HG03064 (cell line): ENCODE measurements around the gene TEX44.

Experiments used
- ATAC-seq: cut with Tn5 transposase; IDR thresholded peaks from one replicate; pipeline ENCODE4 v1.9.1; 2021; ENCODE audit warnings: low read depth; ENCODE audit not compliant: unreplicated experiment

Gene TEX44

GRCh38 chr2:231604101-231604684, 11.5 kb downstream of the TEX44 start:
- ATAC-seq, result peak; percentile 45

DNA sequence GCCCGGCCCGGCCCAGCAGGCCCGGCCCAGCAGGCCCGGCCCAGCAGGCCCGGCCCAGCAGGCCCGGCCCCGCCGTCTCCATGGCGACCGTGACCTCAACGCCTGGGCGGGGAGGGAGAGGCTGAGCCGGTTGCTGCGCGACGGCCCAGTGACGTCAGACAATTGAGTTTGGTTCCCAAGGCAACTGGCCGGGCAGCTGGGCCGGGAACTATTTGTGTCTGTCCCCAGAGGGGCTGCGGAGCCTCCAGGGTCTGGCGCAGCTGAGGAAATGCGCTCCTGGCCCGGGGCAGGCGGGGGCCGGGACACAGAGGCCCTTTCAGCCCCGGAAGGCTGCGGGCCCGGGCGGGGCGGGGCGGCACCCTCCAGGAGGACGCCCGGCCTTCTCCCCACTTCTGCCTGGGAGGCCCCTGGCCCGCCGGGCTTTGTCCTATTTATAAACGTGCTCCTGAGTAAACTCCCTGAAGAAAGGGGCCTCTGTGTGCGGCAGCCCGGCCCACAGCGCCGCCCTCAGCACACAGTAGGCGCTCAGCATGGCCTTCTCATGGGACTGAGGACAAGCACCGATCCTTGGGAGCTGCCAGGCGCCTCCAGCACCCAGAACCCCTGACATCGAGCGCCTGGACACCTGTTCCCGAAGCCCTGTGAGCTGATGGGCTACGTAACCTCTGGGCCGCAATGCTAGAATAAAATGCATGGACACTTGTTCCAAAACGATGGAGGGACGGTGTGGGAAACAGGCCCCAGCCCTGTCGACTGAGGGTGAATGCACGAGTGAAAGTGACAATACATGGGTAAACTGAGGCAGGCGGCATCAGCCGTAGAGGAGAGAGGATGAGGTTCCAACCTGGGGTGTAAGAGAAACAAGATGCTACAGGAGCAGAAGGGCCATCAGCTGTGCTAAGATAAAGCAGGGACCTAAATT, 12.3 kb downstream of the TEX44 start:
- peak; percentile 76 for ATAC-seq

DNA sequence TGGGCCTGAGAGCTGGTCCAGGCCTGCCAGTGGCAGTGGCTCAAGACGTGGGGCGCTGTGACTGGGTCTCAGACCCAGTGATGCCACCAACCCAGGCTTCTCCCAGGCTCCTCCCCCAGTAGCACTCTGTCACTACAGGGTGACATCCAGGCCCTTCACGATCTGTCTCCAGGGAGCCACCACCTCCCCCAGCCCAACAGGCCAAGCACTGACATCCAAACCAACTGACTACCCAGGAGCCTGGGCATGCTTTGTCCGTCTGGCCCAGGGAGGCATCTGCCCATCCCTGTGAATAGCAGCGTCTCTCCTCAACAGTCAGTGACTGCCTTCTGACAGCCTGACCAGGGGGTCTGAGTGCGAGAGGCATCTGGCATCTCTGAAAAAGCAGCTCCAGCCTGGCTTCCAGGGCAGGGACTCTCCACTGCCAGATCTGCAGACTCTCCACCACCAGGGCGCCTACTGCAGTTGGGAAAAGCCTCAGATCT, 13.0 kb downstream of the TEX44 start:
- ATAC-seq, result no peak

DNA sequence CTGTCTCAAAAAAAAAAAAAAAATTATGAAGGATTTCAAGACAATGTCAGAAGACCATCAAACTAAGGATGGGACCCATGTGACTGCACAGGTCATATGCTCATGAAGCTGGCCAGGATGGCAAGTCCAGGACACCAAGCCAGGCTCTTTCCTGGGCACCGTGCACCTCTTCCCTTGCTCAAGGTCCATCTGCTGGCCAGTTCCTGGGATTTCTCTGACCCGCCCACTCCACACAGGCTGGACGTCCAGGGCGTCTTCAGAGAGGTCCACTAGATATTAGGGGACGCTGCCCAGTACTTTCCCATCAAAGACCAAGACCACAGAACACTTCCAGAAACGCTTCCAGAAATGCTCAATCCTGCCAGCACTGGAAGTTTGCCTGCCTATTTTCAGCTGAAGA, 14.3 kb downstream of the TEX44 start:
- ATAC-seq, result no peak

DNA sequence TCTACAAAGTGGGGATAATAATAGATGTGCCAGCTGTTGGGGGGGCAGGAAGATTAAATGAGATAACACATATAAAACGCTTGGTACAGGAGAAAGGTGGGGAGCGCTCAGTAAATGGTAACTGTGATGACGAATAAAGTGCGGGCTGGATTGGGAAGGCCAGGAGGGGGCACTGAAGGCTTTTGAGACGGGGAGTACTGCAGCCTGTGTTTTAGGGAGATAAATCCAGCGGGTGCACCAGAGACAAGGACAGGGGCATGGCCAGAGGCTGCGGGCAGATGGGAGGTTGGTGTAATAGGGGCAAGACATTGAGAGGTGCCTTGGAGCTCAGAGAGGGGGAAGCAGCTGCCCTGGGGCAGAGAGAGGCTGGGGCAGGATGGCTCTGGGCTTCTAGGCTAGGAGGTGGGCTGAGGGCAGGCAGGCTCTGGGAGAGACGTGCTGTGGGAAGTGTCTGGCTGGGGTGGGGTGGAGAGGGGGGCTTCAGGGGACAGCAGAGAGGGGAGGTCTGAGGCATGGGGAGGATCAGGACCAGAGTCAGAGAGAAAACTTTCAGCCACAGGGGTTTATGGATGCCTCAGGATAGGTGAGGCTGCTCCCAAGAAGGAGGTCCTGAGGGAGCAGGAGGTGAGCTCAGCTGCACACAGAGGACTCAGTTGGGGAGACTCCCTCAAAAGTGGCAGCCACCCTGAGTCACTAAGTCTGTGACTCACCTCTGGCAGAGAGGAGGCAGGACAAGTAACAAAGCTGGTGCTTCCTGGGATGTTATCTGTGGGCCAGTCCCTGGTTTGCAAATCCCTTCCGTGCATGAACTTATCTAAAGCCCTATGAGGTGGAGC, 18.8 kb downstream of the TEX44 start:
- no peak for ATAC-seq

DNA sequence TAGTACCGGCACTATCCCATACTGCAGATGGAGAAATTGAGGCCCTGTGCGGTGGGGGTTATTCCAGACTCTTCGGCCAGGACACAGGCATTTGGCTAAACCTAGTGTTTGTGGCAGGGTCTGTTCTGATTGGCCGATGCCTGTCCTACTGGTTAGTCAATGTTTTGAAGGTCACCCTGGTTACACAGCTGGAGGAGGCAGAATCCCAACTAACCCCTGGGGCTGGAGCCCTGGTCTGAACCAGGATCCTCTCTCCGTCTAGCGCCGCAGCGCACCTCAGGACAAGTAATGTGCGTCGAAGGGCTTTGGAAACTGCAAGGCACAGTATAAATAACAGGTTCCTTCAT, 19.4 kb downstream of the TEX44 start:
- no peak for ATAC-seq

- peak; percentile 35 for ATAC-seq
Observed at GRCh38 chr2:231612456-231613330, 20.0 kb downstream of the TEX44 start.

DNA sequence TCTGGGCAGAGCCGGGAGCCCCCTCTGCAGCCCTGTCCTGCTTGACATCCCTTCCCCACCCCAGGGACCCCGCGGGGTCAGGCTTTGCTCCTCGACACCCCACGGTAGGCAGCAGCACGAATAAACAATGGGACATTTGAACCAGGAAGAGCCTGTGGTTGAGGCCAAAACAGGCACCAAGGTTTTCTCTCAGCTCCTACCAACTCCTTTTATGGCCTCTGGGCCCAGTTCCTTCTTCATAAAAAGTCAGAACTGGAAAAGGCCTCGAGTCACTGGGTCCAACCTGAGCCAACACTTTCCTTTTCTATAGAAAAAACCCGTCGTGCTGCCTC, 20.6 kb downstream of the TEX44 start:
- peak; percentile 8 for ATAC-seq

DNA sequence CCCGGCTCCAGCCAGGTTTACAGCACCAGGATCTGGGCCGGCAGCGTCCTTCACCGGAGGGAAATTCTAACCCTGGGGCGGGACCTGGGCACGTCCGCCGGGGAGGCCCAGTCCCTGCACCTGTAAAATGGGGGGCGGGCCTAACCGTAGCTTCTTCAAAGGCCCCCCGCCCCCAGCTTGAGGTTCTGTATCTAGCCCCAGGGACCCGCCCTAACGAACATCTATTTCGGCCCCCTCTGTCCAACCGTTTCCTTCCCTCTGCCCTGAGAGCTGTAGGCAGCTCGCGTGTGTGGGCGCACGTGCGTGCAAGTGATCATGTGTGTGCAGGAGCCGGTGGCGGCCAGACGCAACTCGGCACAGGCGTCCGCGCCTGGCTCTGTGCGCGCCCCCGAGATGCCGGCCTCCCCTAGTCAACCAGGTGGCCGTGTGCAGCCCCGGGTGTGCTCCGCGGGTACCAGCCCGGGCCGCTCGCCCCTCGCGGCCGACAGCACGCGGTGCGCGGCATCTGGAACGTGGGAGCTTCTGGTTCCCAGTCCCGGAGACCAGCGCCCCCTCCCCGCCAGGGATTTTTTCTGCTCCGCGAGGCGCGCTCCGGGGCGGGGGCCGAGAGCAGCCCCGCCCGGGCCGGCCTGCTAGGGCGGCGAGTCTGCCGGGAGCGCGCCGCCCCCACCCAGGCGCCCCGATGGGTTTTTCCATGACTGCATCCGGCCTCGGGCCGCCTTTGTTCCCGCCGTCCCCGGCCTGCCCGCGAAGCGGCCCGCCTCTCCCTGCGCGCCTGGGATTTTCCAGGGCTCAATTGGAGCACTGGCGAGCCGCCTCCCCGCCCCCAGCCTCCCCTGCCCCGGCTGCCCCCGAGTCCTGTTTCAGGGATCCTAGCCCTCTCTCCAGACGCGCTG, 21.2 kb downstream of the TEX44 start:
- ATAC-seq, result peak; percentile 65

DNA sequence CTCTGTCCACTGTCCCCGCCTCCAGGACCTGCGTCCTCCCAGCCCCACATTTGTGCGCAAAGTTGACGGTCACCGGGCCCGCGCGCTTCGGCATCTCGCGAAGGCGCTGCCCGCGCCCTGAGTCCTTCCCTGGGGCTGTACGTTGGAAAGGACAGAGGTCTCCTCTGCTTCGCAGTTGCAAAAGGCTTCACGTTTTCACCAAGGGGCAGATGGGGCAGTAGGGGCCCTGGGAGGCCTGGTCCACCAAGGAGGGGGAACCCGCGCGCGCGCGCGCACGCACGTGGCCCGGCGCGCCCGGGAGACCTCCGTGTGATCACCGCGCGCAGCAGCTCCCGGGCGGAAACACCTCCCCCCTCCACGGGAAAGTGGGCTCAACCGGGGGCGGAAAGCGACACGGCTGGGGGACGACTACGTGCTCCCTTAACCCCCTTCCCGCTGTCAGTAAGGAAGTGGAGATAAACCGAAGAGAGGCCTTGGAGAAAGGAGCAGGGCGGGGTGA, 21.9 kb downstream of the TEX44 start:
- peak; percentile 2 for ATAC-seq

DNA sequence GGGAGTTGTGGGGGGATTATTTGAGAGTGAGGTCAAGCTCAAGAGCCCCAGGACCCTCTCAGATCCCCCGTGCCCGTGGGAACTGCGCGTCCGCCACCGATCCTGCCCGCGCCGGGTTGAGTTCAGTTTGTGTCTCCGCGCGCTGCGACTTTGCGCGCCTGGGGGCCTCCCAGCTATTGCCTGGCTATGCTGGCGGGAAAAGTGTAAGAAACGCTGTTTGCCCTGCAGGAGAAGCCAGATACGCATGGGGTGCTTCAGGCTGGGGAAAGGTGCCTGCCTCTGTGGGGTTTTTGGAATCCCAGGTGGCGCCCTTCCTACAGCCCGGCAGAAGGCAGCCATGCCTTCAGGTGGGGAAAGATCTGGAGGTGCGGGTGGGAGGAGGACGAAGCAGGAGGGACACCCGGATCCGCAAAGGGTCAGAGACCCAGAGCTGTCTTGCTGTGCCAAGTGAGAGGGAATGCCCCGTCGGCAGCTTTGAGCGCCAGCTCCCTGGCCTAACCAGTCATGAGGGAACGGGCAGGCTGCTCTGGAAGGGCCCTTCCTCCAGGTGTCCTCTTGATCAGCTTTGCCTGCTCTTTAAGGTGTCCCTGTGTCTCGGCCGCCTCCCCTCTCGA, 22.5 kb downstream of the TEX44 start:
- no peak for ATAC-seq

- ATAC-seq, result no peak
Observed at GRCh38 chr2:231616296-231616695, 23.6 kb downstream of the TEX44 start.

GRCh38 chr2:231617059-231617926, 24.6 kb downstream of the TEX44 start:
- ATAC-seq, result no peak

GRCh38 chr2:231621051-231621879, 28.6 kb downstream of the TEX44 start:
- no peak for ATAC-seq

- no peak for ATAC-seq
Observed at GRCh38 chr2:231622963-231623362, 30.3 kb downstream of the TEX44 start.

DNA sequence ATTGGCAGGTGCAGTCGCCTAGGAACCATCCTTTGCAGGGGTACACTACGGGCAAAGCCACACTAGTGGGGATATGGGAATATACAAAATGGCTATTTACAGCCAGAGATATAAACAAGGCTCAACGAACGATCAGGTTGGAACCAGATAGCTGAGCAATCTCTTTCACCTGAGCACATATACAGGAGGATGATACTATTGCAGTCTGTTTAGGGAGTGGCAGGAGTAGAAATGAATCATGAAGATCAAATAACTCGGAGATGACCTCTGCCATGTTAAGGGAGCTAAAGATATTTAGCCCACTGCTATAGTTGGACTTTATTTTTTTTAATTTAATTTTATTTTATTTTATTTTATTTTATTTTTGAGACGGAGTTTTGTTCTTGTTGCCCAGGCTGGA, 33.8 kb downstream of the TEX44 start:
- no peak for ATAC-seq
